Pons (tissue), 1 donor: ENCODE results near the gene COG1.

Experiments
- DNase-seq: peaks from one replicate; pipeline ENCODE4 v3.0.0-alpha.2; 2016; ENCODE audit warnings: low spot score

The COG1 gene

GRCh38 chr17:73168667-73169066 is 24.2 kb upstream of the COG1 start:
- no peak for DNase-seq

- DNase-seq = no peak
Measured at GRCh38 chr17:73170324-73170723, 22.5 kb upstream of the COG1 start.

GRCh38 chr17:73172252-73172651 is 20.6 kb upstream of the COG1 start:
- DNase-seq = no peak

GRCh38 chr17:73174126-73174525 is 18.7 kb upstream of the COG1 start:
- DNase-seq = no peak

- DNase-seq = no peak
Measured at GRCh38 chr17:73175962-73176565, 16.8 kb upstream of the COG1 start.

GRCh38 chr17:73179387-73179786 is 13.5 kb upstream of the COG1 start:
- no peak for DNase-seq

- DNase-seq = no peak
Measured at GRCh38 chr17:73179878-73180277, 13.0 kb upstream of the COG1 start.

- DNase-seq = no peak
Measured at GRCh38 chr17:73182616-73183310, 10.1 kb upstream of the COG1 start.

- no peak for DNase-seq
Measured at GRCh38 chr17:73184136-73184993, 8.5 kb upstream of the COG1 start.

- DNase-seq = no peak
Measured at GRCh38 chr17:73186283-73187050, 6.4 kb upstream of the COG1 start.

GRCh38 chr17:73187203-73187769 is 5.6 kb upstream of the COG1 start:
- no peak for DNase-seq

GRCh38 chr17:73188011-73188410 is 4.8 kb upstream of the COG1 start:
- DNase-seq = no peak

- DNase-seq = peak; percentile 71
Measured at GRCh38 chr17:73189417-73190099, 3.3 kb upstream of the COG1 start.

GRCh38 chr17:73191443-73192205 is 1.2 kb upstream of the COG1 start:
- DNase-seq = peak; percentile 88

GRCh38 chr17:73192206-73192893 is 505 bp upstream of the COG1 start:
- DNase-seq = peak; percentile 51

GRCh38 chr17:73194514-73195222 is 1.8 kb downstream of the COG1 start:
- DNase-seq = no peak

GRCh38 chr17:73196500-73196899 is 3.6 kb downstream of the COG1 start:
- no peak for DNase-seq

GRCh38 chr17:73197161-73197560 is 4.3 kb downstream of the COG1 start:
- DNase-seq = no peak
